CD14-positive monocyte (primary cell): ENCODE measurements around the gene AGBL5. TPM values are rescaled to one million over a fixed set of nuclear protein-coding genes. Genes with fewer than 3 reads are reported as not detected.

ENCODE experiments used
- DNase-seq, 3 donors: peaks; one replicate each; pipeline ENCODE4 v3.0.0-alpha.2; 2011 to 2022
- H2AFZ ChIP-seq: 2 replicates; pipeline ENCODE4 v1.6.0; 2012; ENCODE audit warnings: mild to moderate bottlenecking, low read depth, low read length, inconsistent platforms; ENCODE audit not compliant: insufficient read depth, poor library complexity, severe bottlenecking
- H3K27ac ChIP-seq, 2 donors: 1 replicate in 1 of 2; 2 replicates in 1 of 2; pipeline ENCODE4 v1.5.1; 2012 to 2013; ENCODE audit warnings: low read length in 2 of 2, control low read depth in 1 of 2, inconsistent platforms in 1 of 2, low read depth in 1 of 2, mild to moderate bottlenecking in 1 of 2
- H3K27me3 ChIP-seq, 2 donors: one replicate each; pipeline versions ENCODE4 v1.6.0 to v1.6.1; 2011 to 2013; ENCODE audit warnings: low read length in 2 of 2; ENCODE audit not compliant: control insufficient read depth in 2 of 2, insufficient read depth in 2 of 2
- H3K36me3 ChIP-seq, 2 donors: replicated peaks in 1 of 2; 1 replicate in 1 of 2; 2 replicates in 1 of 2; pipeline versions ENCODE4 v1.5.1 to v1.6.1; 2012 to 2013; ENCODE audit warnings: low read length in 2 of 2, control low read depth in 1 of 2, inconsistent platforms in 1 of 2, mild to moderate bottlenecking in 1 of 2; ENCODE audit not compliant: insufficient read depth in 2 of 2, control insufficient read depth in 1 of 2
- H3K4me1 ChIP-seq, 2 donors: 1 replicate in 1 of 2; 2 replicates in 1 of 2; pipeline versions ENCODE4 v1.5.1 to v1.6.1; 2012 to 2013; ENCODE audit warnings: low read length in 2 of 2, control low read depth in 1 of 2, inconsistent platforms in 1 of 2, mild to moderate bottlenecking in 1 of 2, moderate library complexity in 1 of 2; ENCODE audit not compliant: insufficient read depth in 2 of 2, control insufficient read depth in 1 of 2
- H3K4me2 ChIP-seq: replicated peaks from 2 replicates; pipeline ENCODE3; 2012; ENCODE audit warnings: low read length, moderate library complexity, mild to moderate bottlenecking; ENCODE audit not compliant: poor library complexity, severe bottlenecking; ENCODE audit errors: extremely low read depth
- H3K4me3 ChIP-seq, 3 experiments: fragments of 200-600 bp in 1 of 3; sonication (generic) in 1 of 3; replicated peaks in 1 of 3; 1 replicate in 2 of 3; 2 replicates in 1 of 3; pipeline ENCODE4 v1.5.1; 2011 to 2013; ENCODE audit warnings: low read length in 3 of 3, mild to moderate bottlenecking in 3 of 3, control low read depth in 2 of 3, low read depth in 2 of 3, inconsistent platforms in 1 of 3, moderate library complexity in 1 of 3
- H3K79me2 ChIP-seq: 2 replicates; pipeline ENCODE4 v1.6.0; 2012; ENCODE audit warnings: mild to moderate bottlenecking, control low read depth, inconsistent platforms, low read length, moderate library complexity; ENCODE audit not compliant: insufficient read depth
- H3K9ac ChIP-seq: 2 replicates; pipeline ENCODE4 v1.6.0; 2017; ENCODE audit warnings: low read length, mild to moderate bottlenecking; ENCODE audit not compliant: insufficient read depth, poor library complexity, severe bottlenecking
- H3K9me3 ChIP-seq, 2 donors: replicated peaks in 1 of 2; 1 replicate in 1 of 2; 2 replicates in 1 of 2; pipeline versions ENCODE4 v1.5.1 to v1.6.1; 2012 to 2013; ENCODE audit warnings: low read length in 2 of 2, control low read depth in 1 of 2; ENCODE audit not compliant: control insufficient read depth in 1 of 2, insufficient read depth in 1 of 2
- H4K20me1 ChIP-seq: 2 replicates; pipeline ENCODE4 v1.6.0; 2012; ENCODE audit warnings: mild to moderate bottlenecking, low read length, control low read depth, moderate library complexity; ENCODE audit not compliant: insufficient read depth
- H3K27ac Mint-ChIP-seq, 7 donors: one replicate each; pipeline ENCODE4 v1.8.0; 2020; ENCODE audit warnings: mild to moderate bottlenecking in 7 of 7, mixed read lengths in 7 of 7, moderate library complexity in 6 of 7, inconsistent platforms in 2 of 7
- H3K27me3 Mint-ChIP-seq, 3 donors: one replicate each; pipeline ENCODE4 v1.8.0; 2021 to 2022; ENCODE audit warnings: low read depth in 3 of 3, mild to moderate bottlenecking in 3 of 3, mixed read lengths in 3 of 3, moderate library complexity in 3 of 3, inconsistent platforms in 1 of 3
- H3K36me3 Mint-ChIP-seq, 2 donors: one replicate each; pipeline ENCODE4 v1.8.0; 2020; ENCODE audit warnings: mixed read lengths in 2 of 2, inconsistent platforms in 1 of 2, mild to moderate bottlenecking in 1 of 2
- H3K4me1 Mint-ChIP-seq: one replicate; pipeline ENCODE4 v1.8.0; 2020; ENCODE audit warnings: mild to moderate bottlenecking, mixed read lengths
- H3K4me3 Mint-ChIP-seq, 2 donors: one replicate each; pipeline ENCODE4 v1.8.0; 2020; ENCODE audit warnings: mild to moderate bottlenecking in 2 of 2, mixed read lengths in 2 of 2, moderate library complexity in 1 of 2
- H3K9me3 Mint-ChIP-seq, 7 donors: one replicate each; pipeline ENCODE4 v1.8.0; 2020 to 2022; ENCODE audit warnings: mixed read lengths in 7 of 7, mild to moderate bottlenecking in 6 of 7, moderate library complexity in 6 of 7, inconsistent platforms in 2 of 7
- CTCF ChIP-seq: fragments of 200-600 bp; IDR thresholded peaks from one replicate; pipeline ENCODE4 v1.8.0; 2022; ENCODE audit warnings: antibody characterized with exemption, mild to moderate bottlenecking
- WGBS: methylation state at CpG from one replicate; pipeline ENCODE4 v1.1.5; 2013; ENCODE audit warnings: missing lambda C conversion rate; ENCODE audit not compliant: insufficient coverage; 5-methylcytosine and 5-hydroxymethylcytosine counted together
- intact Hi-C, 2 donors: fragments of 100-400 bp; cut with micrococcal nuclease; formaldehyde crosslinking; loops; one replicate each; pipeline versions ENCODE4 v1.15.0 to v1.15.1; 2023
- polyA plus RNA-seq, 3 donors: library from polyadenylated mRNA; depleted of rRNA in 1 of 3; unstranded in 2 of 3; stranded (reverse) in 1 of 3; fragments of 300-500 nt in 2 of 3; fragments of >200 nt in 1 of 3; fragmentation: Illumina TruSeq in 2 of 3; gene quantifications; 1 replicate in 2 of 3; 2 replicates in 1 of 3; pipeline ENCODE4 v1.2.3, GENCODE V29; 2012 to 2021

Gene AGBL5
- polyA plus RNA-seq, 3 donors = 4.4 to 4.8 (median 4.6) TPM

DNA sequence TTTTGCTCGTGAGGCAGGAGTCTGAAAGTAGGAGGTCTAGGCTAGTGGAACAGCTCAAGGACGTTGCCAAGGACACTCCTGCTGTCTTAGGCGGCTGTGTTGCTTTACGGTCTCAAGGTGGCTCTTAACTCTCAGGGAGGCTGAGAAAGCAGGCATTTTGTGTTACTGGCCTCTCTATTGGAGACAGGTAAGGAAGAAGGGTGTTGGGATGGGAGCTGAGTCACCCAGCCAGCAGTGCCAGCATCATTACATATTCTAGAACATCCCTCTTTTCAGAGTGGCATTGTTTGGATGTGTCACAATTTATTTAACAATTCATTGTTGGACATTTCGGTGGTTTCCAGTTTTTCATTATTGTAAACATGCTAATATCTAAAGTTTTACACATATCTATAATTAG is 49.5 kb upstream of the AGBL5 start:
- peak overlapping the region in 1 of 7 donors; percentile 14 for H3K27ac Mint-ChIP-seq
- H3K27me3 ChIP-seq = peaks cover 0 to 2% of the 10 kb centered on the region in 2 donors
- H3K27me3 Mint-ChIP-seq = peaks cover 0 to 6% (median 4%) of the 10 kb centered on the region in 3 donors
- intact Hi-C loops = no loop called here
- peaks cover 13% of the 10 kb centered on the region for H3K4me1 Mint-ChIP-seq
- DNase-seq = no peak
- no peak overlapping the region for H3K9ac ChIP-seq
- H3K4me3 ChIP-seq = no peak overlapping the region
- 100% methylated on average over 3 of the region's 5 CpGs for WGBS
- no peak overlapping the region for H3K4me2 ChIP-seq
- no peaks in the 10 kb centered on the region for H3K9me3 ChIP-seq
- H3K36me3 Mint-ChIP-seq = no peaks in the 10 kb centered on the region
- no peak for TF ChIP-seq CTCF
- no peaks in the 10 kb centered on the region for H4K20me1 ChIP-seq
- no peak overlapping the region for H3K27ac ChIP-seq
- H3K9me3 Mint-ChIP-seq = peaks cover 0 to 7% (median 0%) of the 10 kb centered on the region in 7 donors
- no peak overlapping the region for H3K4me3 Mint-ChIP-seq
- H3K4me1 ChIP-seq = peaks cover 7% of the 10 kb centered on the region in 2 donors
- no peaks in the 10 kb centered on the region for H3K79me2 ChIP-seq
- no peaks in the 10 kb centered on the region for H3K36me3 ChIP-seq
- no peak overlapping the region for H2AFZ ChIP-seq

- H3K36me3 ChIP-seq = no peaks in the 10 kb centered on the region
- Mint-ChIP-seq H3K4me1 (peaks cover 13% of the 10 kb centered on the region), H3K4me3 (no peak overlapping the region), H3K27ac (peak overlapping the region in 1 of 7 donors; percentile 18), H3K36me3 (no peaks in the 10 kb centered on the region), H3K9me3 (peaks cover 0 to 7% (median 0%) of the 10 kb centered on the region in 7 donors), H3K27me3 (peaks cover 0 to 9% (median 5%) of the 10 kb centered on the region in 3 donors)
- H3K27ac ChIP-seq = no peak overlapping the region
- no peak overlapping the region for H3K4me3 ChIP-seq
- H3K9me3 ChIP-seq = no peaks in the 10 kb centered on the region
- no peak for DNase-seq
- no peaks in the 10 kb centered on the region for H3K79me2 ChIP-seq
- peaks cover 2% of the 10 kb centered on the region in 2 donors for H3K27me3 ChIP-seq
- H4K20me1 ChIP-seq = no peaks in the 10 kb centered on the region
- H3K4me2 ChIP-seq = no peak overlapping the region
- 100% methylated on average over 2 of the region's 4 CpGs for WGBS
- intact Hi-C loops = no loop called here
- no peak for TF ChIP-seq CTCF
- H2AFZ ChIP-seq = no peak overlapping the region
- peaks cover 7% of the 10 kb centered on the region in 2 donors for H3K4me1 ChIP-seq
- no peak overlapping the region for H3K9ac ChIP-seq
Measured at GRCh38 chr2:27003007-27003406, 48.5 kb upstream of the AGBL5 start.
